Vagina (tissue), 2 donors: ENCODE measurements around the gene RAB7B.

Source experiments
- POLR2AphosphoS5 ChIP-seq, 2 donors: sonication (generic); formaldehyde crosslinking; IDR thresholded peaks; one replicate each; pipeline ENCODE4 v1.9.0; 2017; ENCODE audit warnings: antibody characterized with exemption in 2 of 2, mild to moderate bottlenecking in 2 of 2, low read depth in 1 of 2; ENCODE audit not compliant: insufficient read depth in 1 of 2
- TF ChIP-seq, protein P1 (sequence below), 3 experiments: fragments of 450-650 bp in 2 of 3; fragments of 200-600 bp in 1 of 3; sonication (generic) in 1 of 3; IDR thresholded peaks; one replicate each; pipeline ENCODE4 v1.5.1; 2017 to 2019; ENCODE audit warnings: antibody characterized with exemption in 3 of 3, mild to moderate bottlenecking in 2 of 3, moderate library complexity in 2 of 3

DNA sequence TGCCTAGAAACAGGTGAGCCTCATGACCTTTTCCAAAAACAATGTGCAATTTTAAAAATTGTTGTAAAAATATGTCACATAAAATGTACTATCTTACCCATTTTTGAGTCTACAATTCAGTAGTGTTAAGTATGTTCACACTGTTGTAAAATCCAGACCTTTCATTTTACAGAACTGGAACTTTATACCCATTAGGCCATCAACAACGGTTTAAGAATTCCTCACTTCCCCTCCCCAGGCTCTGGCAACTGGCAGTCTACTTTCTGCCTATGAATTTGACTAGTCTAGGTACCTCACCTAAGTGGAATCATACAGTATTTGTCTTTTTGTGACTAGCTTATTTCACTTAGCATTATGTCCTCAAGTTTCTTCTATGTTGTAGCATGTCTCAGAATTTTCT lies 11.9 kb upstream of the RAB7B start:
- TF ChIP-seq, protein P1, sequence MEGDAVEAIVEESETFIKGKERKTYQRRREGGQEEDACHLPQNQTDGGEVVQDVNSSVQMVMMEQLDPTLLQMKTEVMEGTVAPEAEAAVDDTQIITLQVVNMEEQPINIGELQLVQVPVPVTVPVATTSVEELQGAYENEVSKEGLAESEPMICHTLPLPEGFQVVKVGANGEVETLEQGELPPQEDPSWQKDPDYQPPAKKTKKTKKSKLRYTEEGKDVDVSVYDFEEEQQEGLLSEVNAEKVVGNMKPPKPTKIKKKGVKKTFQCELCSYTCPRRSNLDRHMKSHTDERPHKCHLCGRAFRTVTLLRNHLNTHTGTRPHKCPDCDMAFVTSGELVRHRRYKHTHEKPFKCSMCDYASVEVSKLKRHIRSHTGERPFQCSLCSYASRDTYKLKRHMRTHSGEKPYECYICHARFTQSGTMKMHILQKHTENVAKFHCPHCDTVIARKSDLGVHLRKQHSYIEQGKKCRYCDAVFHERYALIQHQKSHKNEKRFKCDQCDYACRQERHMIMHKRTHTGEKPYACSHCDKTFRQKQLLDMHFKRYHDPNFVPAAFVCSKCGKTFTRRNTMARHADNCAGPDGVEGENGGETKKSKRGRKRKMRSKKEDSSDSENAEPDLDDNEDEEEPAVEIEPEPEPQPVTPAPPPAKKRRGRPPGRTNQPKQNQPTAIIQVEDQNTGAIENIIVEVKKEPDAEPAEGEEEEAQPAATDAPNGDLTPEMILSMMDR (IDR thresholded peaks at IDR 0.05) = no peak
- no peak for TF ChIP-seq POLR2AphosphoS5 (IDR thresholded peaks at IDR 0.05; ENCODE audit: insufficient read depth in 1 of 2, low read depth in 1 of 2)
